Sigmoid colon (tissue), 7 donors: Measurements from ENCODE around the gene NDUFA8. TPM values are rescaled to one million over a fixed set of nuclear protein-coding genes. Genes with fewer than 3 reads are reported as not detected.

ENCODE experiments used
- DNase-seq: peaks from one replicate; pipeline ENCODE4 v3.0.0-alpha.2; 2019
- H3K27ac ChIP-seq, 4 donors: fragments of 200-600 bp; sonication (generic); one replicate each; pipeline ENCODE4 v1.5.1; 2016 to 2019; ENCODE audit warnings: mild to moderate bottlenecking in 1 of 4
- H3K27me3 ChIP-seq, 3 donors: fragments of 200-600 bp; sonication (generic); one replicate each; pipeline ENCODE4 v1.5.1; 2019; ENCODE audit warnings: mild to moderate bottlenecking in 1 of 3
- H3K36me3 ChIP-seq, 4 donors: fragments of 200-600 bp; sonication (generic); one replicate each; pipeline ENCODE4 v1.5.1; 2016 to 2019
- H3K4me1 ChIP-seq, 4 donors: fragments of 200-600 bp; sonication (generic); one replicate each; pipeline ENCODE4 v1.5.1; 2017 to 2019
- H3K4me3 ChIP-seq, 4 donors: fragments of 200-600 bp; sonication (generic); one replicate each; pipeline ENCODE4 v1.5.1; 2017 to 2019; ENCODE audit warnings: mild to moderate bottlenecking in 2 of 4, moderate library complexity in 1 of 4
- H3K9me3 ChIP-seq, 4 donors: fragments of 200-600 bp in 3 of 4; sonication (generic) in 3 of 4; one replicate each; pipeline versions ENCODE4 v1.5.1 to v1.6.1; 2013 to 2019
- EP300 ChIP-seq, 4 donors: sonication (generic); formaldehyde crosslinking; IDR thresholded peaks; one replicate each; pipeline ENCODE4 v1.6.1; 2017; ENCODE audit warnings: antibody characterized with exemption in 4 of 4
- POLR2A ChIP-seq, 2 donors: fragments of 450-650 bp; IDR thresholded peaks; one replicate each; pipeline ENCODE4 v1.6.1; 2016; ENCODE audit warnings: antibody characterized with exemption in 2 of 2, mild to moderate bottlenecking in 2 of 2, moderate library complexity in 2 of 2
- POLR2AphosphoS5 ChIP-seq, 4 donors: sonication (generic); formaldehyde crosslinking; IDR thresholded peaks; one replicate each; pipeline ENCODE4 v1.6.1; 2017; ENCODE audit warnings: antibody characterized with exemption in 4 of 4
- WGBS, 2 donors: extraction: QIAGEN DNeasy Blood & Tissue Kit; methylation state at CpG; one replicate each; pipeline ENCODE4 v1.1.7; 2013; 5-methylcytosine and 5-hydroxymethylcytosine counted together
- intact Hi-C: fragments of 100-400 bp; cut with DNase I; formaldehyde crosslinking; loops from one replicate; pipeline ENCODE4 v1.15.1; 2023
- polyA plus RNA-seq, 3 donors: library from polyadenylated mRNA; stranded (reverse); fragments of 200-250 nt; gene quantifications; one replicate each; pipeline ENCODE4 v1.2.3, GENCODE V29; 2013
- total RNA-seq, 4 donors: library from RNA; depleted of rRNA; stranded (reverse); fragments of >200 nt; gene quantifications; one replicate each; pipeline ENCODE4 v1.1.0, GENCODE V29; 2016
- TF ChIP-seq, protein P1 (sequence below), 4 experiments: fragments of 450-650 bp in 3 of 4; fragments of 200-600 bp in 1 of 4; IDR thresholded peaks; one replicate each; pipeline ENCODE4 v1.5.1; 2016 to 2019; ENCODE audit warnings: antibody characterized with exemption in 4 of 4, mild to moderate bottlenecking in 3 of 4, moderate library complexity in 2 of 4
- donor health status: healthy with polysubstance abuse.
- donor health status: Bipolar disorder and iron deficiency.
- donor health status: healthy.

NDUFA8 gene
- total and polyA plus RNA-seq, 7 donors, result 63.9 to 194 (median 92.7) TPM

GRCh38 chr9:122140368-122141193 lies 19.0 kb downstream of the NDUFA8 start:
- WGBS, 2 donors, result 56 to 77% methylated on average over 8 of the region's 8 CpGs

DNA sequence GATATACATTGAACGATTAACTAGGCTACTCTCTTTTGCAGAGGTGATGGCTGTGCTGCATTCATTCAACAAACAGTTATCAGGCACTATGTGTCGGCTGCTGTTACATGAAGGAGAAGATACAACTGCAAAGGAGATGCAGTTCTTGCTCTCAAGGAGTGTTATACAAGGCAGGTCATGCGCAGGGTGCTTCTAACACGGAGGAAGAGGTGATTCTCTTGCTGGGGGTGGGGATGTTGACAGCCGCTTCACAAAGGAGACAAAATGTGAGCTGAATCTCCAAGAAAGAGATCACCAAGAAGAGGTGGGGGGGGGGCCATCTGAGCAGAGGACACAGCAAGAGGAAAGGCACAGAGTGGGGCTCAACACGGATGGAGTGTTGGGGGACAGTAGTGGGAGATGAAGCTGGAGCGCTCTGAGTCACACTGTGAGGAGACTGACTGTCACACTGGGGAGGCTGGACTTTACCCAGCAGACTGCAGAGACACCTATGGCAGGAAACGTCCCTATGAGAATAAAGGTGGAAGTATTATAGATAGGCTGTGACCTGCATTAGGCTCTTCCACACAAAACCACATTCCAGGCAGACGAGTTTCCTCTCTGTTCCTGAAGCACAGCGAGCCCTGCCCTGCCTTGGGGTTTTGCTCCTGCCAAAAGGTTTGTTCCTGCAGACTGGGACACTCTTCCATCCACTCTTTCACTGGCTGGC lies 20.9 kb downstream of the NDUFA8 start:
- H3K36me3 ChIP-seq, result peaks cover 6 to 24% (median 9%) of the 10 kb centered on the region in 4 donors
- DNase-seq, result no peak
- no peaks in the 10 kb centered on the region for H3K9me3 ChIP-seq
- no peak overlapping the region for H3K27ac ChIP-seq
- no peak overlapping the region for H3K4me3 ChIP-seq
- intact Hi-C loops, result no loop called here
- no peaks in the 10 kb centered on the region for H3K4me1 ChIP-seq
- 59 to 81% methylated on average over 10 of the region's 10 CpGs for WGBS, 2 donors
- no peaks in the 10 kb centered on the region for H3K27me3 ChIP-seq
- TF ChIP-seq, protein P1, sequence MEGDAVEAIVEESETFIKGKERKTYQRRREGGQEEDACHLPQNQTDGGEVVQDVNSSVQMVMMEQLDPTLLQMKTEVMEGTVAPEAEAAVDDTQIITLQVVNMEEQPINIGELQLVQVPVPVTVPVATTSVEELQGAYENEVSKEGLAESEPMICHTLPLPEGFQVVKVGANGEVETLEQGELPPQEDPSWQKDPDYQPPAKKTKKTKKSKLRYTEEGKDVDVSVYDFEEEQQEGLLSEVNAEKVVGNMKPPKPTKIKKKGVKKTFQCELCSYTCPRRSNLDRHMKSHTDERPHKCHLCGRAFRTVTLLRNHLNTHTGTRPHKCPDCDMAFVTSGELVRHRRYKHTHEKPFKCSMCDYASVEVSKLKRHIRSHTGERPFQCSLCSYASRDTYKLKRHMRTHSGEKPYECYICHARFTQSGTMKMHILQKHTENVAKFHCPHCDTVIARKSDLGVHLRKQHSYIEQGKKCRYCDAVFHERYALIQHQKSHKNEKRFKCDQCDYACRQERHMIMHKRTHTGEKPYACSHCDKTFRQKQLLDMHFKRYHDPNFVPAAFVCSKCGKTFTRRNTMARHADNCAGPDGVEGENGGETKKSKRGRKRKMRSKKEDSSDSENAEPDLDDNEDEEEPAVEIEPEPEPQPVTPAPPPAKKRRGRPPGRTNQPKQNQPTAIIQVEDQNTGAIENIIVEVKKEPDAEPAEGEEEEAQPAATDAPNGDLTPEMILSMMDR (IDR thresholded peaks at IDR 0.05), result no peak
- TF ChIP-seq POLR2AphosphoS5 (IDR thresholded peaks at IDR 0.05), result no peak
- no peak for TF ChIP-seq EP300 (IDR thresholded peaks at IDR 0.05)
- no peak for TF ChIP-seq POLR2A (IDR thresholded peaks at IDR 0.05)

More at GRCh38 chr9:122140368-122141193, 19.0 kb downstream of the NDUFA8 start:
- no peak for DNase-seq
- TF ChIP-seq POLR2AphosphoS5 (IDR thresholded peaks at IDR 0.05) (no peak), POLR2A (IDR thresholded peaks at IDR 0.05) (no peak), EP300 (IDR thresholded peaks at IDR 0.05) (no peak)
- TF ChIP-seq, protein P1 (IDR thresholded peaks at IDR 0.05), result no peak
- Histone ChIP-seq H3K27ac (peak overlapping the region in 1 of 4 donors; percentile 27), H3K9me3 (no peaks in the 10 kb centered on the region), H3K4me3 (no peak overlapping the region), H3K27me3 (no peaks in the 10 kb centered on the region), H3K36me3 (peaks cover 8 to 42% (median 22%) of the 10 kb centered on the region in 4 donors), H3K4me1 (no peaks in the 10 kb centered on the region)
- intact Hi-C loops, result no loop called here

DNA sequence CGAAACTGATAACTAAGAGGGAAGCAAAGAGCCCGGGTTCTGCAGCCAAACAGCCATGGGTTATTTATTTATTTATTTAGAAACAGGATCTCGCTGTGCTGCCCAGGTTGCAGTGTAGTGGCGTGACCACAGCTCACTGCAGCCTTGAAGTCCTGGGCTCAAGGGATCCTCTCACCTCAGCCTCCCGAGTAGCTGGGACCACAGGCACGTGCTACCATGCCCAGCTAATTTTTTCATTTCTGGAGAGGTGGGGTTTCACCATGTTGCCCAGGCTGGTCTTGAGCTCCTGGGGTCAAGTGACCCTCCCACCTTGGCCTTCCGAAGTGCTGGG lies 24.1 kb downstream of the NDUFA8 start:
- intact Hi-C loops, result no loop called here
- DNase-seq, result peak; percentile 36
- H3K4me3 ChIP-seq, result no peak overlapping the region
- no peaks in the 10 kb centered on the region for H3K9me3 ChIP-seq
- TF ChIP-seq POLR2AphosphoS5 (IDR thresholded peaks at IDR 0.05), result no peak
- TF ChIP-seq, protein P1 (IDR thresholded peaks at IDR 0.05), result no peak
- TF ChIP-seq EP300 (IDR thresholded peaks at IDR 0.05), result no peak
- TF ChIP-seq POLR2A (IDR thresholded peaks at IDR 0.05), result no peak
- peaks cover 0 to 12% (median 11%) of the 10 kb centered on the region in 4 donors for H3K4me1 ChIP-seq
- no peaks in the 10 kb centered on the region for H3K36me3 ChIP-seq
- 88 to 90% methylated on average over 7 of the region's 7 CpGs for WGBS, 2 donors
- H3K27ac ChIP-seq, result no peak overlapping the region
- H3K27me3 ChIP-seq, result no peaks in the 10 kb centered on the region

- H3K36me3 ChIP-seq, result no peaks in the 10 kb centered on the region
- intact Hi-C loops, result no loop called here
- 70 to 77% methylated on average over 12 of the region's 12 CpGs for WGBS, 2 donors
- TF ChIP-seq POLR2A (IDR thresholded peaks at IDR 0.05), result no peak
- no peak for TF ChIP-seq EP300 (IDR thresholded peaks at IDR 0.05)
- peak; percentile 58 for DNase-seq
- H3K9me3 ChIP-seq, result no peaks in the 10 kb centered on the region
- no peak overlapping the region for H3K27ac ChIP-seq
- H3K4me3 ChIP-seq, result no peak overlapping the region
- no peaks in the 10 kb centered on the region for H3K27me3 ChIP-seq
- peaks cover 0 to 12% (median 11%) of the 10 kb centered on the region in 4 donors for H3K4me1 ChIP-seq
Measured at GRCh38 chr9:122134822-122135528, 24.6 kb downstream of the NDUFA8 start.
